Islet precursor cell (in vitro differentiated cells): ENCODE data around the gene KCNK6.

ENCODE experiments used
- DNase-seq: peaks from one replicate; pipeline ENCODE4 v3.0.0-alpha.2; 2018

KCNK6 gene

GRCh38 chr19:38324431-38324830, 4.8 kb downstream of the KCNK6 start:
- no peak for DNase-seq

- no peak for DNase-seq
Observed at GRCh38 chr19:38326591-38326990, 6.9 kb downstream of the KCNK6 start.

- DNase-seq, result no peak
Observed at GRCh38 chr19:38329651-38330050, 10.0 kb downstream of the KCNK6 start.

GRCh38 chr19:38331728-38332127, 12.1 kb downstream of the KCNK6 start:
- no peak for DNase-seq

GRCh38 chr19:38333245-38333644, 13.6 kb downstream of the KCNK6 start:
- DNase-seq, result no peak

- DNase-seq, result peak; percentile 98
Observed at GRCh38 chr19:38335949-38336637, 16.4 kb downstream of the KCNK6 start.

GRCh38 chr19:38336638-38337359, 17.2 kb downstream of the KCNK6 start:
- DNase-seq, result peak; percentile 98

GRCh38 chr19:38337360-38337653, 17.7 kb downstream of the KCNK6 start:
- DNase-seq, result no peak

- DNase-seq, result peak; percentile 85
Observed at GRCh38 chr19:38339011-38339410, 19.4 kb downstream of the KCNK6 start.

GRCh38 chr19:38340927-38341326, 21.3 kb downstream of the KCNK6 start:
- no peak for DNase-seq

- DNase-seq, result no peak
Observed at GRCh38 chr19:38346837-38347236, 27.2 kb downstream of the KCNK6 start.

GRCh38 chr19:38350883-38351282, 31.2 kb downstream of the KCNK6 start:
- no peak for DNase-seq

GRCh38 chr19:38351865-38352395, 32.3 kb downstream of the KCNK6 start:
- no peak for DNase-seq

GRCh38 chr19:38352611-38353010, 33.0 kb downstream of the KCNK6 start:
- DNase-seq, result no peak

- DNase-seq, result no peak
Observed at GRCh38 chr19:38355728-38356725, 36.4 kb downstream of the KCNK6 start.

- no peak for DNase-seq
Observed at GRCh38 chr19:38358071-38358470, 38.4 kb downstream of the KCNK6 start.

- no peak for DNase-seq
Observed at GRCh38 chr19:38359242-38360021, 39.8 kb downstream of the KCNK6 start.

GRCh38 chr19:38360351-38360750, 40.7 kb downstream of the KCNK6 start:
- no peak for DNase-seq

- no peak for DNase-seq
Observed at GRCh38 chr19:38360839-38361631, 41.4 kb downstream of the KCNK6 start.

GRCh38 chr19:38361633-38362075, 42.0 kb downstream of the KCNK6 start:
- DNase-seq, result peak; percentile 97
